HG02798 (cell line): ENCODE results near the gene TSPAN2.

ENCODE experiments used
- ATAC-seq: cut with Tn5 transposase; IDR thresholded peaks from one replicate; pipeline ENCODE4 v1.9.1; 2021; ENCODE audit warnings: mild to moderate bottlenecking; ENCODE audit not compliant: unreplicated experiment, poor library complexity

TSPAN2 gene

GRCh38 chr1:115077984-115078330, 11.3 kb downstream of the TSPAN2 start:
- ATAC-seq, result no peak

DNA sequence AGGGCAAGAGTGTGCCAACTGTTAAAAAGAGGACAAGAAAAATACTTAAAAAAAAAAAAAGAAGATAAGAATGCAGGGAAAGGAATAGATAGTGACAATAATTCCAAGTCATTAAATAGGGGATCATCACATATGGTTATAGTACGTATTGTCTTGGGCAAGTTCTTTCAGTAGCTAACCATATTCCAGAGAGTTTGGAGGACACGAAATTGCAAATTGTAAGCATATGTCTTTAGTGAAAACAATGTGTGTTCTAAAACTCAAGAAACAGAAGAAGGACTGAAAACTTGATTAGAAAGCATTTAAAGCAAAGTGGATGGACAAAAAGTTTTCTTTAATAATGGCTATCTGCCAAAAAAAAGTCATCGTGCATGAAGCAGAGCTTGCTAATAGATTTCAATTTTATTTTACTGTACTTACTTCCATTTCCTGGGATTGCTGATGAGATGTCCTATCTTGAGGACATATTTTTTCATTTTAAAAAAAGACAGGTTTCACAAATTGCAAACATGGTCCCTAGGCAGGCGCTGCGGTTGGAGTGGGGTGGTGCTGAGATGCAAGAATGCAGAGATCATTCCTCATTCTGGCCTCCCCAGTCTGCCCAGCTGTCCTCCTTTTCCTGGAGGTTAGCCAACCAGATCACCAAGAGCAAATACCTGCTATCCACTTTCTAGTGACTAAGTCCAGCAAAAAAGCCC, 11.9 kb downstream of the TSPAN2 start:
- no peak for ATAC-seq

DNA sequence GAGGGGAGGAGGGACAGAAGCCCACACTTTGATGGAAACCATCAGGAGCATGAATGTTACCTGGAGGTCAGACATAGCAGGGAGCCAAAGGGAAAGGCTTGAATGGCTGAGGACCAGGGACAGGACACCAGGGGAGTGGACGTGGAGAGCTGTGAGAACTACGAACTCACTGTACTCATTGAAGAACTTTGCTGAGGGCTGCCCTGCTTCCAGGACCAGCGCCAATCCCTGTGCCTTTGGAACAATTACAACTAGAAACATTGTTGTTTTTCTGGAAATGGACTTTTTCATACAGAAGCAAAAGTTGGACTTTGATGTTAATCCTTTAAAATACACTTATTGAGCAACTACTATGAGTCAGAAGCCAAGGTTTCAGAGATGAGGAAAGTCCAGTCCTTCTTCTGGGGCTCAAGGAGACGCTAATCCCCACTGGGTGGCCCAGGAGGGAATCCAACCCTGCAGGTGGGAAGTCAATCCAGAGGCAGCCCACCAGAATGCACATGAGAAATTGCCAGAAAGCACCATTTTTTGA, 12.9 kb downstream of the TSPAN2 start:
- no peak for ATAC-seq

GRCh38 chr1:115074839-115075534, 14.3 kb downstream of the TSPAN2 start:
- ATAC-seq, result no peak

DNA sequence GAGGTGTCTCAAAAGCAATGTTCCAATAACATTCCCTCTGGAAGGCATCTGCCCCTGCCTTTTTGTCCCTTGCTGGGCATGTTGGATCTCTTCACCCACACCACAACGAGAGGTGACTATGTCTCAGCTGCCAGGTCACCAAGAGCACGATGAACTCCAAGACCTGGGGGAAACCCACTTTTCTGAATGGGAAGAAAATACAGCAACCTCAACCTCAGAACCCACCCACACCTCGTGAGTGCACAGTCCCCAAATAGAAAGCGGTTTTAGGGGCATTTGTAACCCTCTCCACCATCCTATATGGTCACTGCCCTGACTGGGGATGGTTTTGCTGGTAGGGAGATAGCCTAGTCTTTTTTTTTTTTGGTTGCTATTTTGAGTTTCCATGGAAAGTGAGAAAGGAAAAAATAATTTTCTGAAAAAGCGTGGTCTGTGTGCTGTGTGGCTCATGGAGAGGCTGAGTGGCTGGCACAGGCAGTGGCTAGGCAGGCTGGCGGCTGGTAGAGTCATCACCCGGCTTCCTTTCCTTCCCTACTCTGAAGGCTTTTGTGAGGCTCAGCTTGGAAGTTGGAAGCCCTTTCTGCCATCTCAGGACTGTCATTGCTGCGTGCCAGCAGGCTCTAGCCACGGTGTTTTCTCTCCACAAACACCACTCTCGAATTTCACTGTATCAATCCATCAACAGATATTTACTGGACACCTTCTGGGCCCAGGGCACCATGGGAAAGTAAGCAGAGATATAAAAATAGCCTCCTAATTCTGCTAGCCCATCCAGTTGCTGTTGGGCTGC, 15.8 kb downstream of the TSPAN2 start:
- ATAC-seq, result no peak

DNA sequence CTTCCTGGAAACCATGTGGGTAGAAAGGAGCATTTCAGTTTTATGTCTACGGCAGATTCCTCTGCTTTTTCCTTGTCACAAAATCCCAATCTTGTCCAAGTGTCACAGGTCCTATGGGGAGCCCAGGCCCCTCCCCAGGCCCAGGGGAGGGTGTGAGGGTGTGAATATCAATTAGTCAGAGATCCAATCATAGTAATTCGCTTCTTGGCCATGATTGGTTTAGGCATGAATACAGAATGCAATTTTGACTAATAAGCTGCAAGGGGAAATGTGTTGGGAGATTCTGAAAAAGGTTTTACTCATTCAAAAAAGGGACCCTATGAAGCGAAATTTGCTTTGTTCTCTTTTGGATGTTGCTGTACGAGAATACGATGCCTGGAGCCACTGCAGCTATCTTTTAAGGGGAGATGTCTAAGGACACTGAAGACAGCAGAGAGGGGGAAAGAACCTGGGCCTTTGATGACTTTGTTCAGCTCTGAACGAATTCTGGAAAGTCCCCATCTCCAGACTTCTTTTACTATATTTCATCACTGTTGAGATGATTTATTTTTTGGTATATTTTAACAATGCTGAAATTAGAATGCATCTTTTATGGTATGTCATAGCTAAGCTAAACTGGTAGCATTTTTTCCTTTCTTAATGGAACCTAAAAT, 18.2 kb downstream of the TSPAN2 start:
- ATAC-seq, result no peak

- ATAC-seq, result no peak
Observed at GRCh38 chr1:115069659-115070308, 19.5 kb downstream of the TSPAN2 start.

- ATAC-seq, result no peak
Observed at GRCh38 chr1:115068826-115069585, 20.3 kb downstream of the TSPAN2 start.

GRCh38 chr1:115067161-115067859, 22.0 kb downstream of the TSPAN2 start:
- ATAC-seq, result no peak

- ATAC-seq, result no peak
Observed at GRCh38 chr1:115065021-115065420, 24.3 kb downstream of the TSPAN2 start.

GRCh38 chr1:115064461-115064860, 24.8 kb downstream of the TSPAN2 start:
- no peak for ATAC-seq

GRCh38 chr1:115063228-115063901, 25.9 kb downstream of the TSPAN2 start:
- no peak for ATAC-seq

GRCh38 chr1:115062542-115063004, 26.7 kb downstream of the TSPAN2 start:
- peak; percentile 67 for ATAC-seq

DNA sequence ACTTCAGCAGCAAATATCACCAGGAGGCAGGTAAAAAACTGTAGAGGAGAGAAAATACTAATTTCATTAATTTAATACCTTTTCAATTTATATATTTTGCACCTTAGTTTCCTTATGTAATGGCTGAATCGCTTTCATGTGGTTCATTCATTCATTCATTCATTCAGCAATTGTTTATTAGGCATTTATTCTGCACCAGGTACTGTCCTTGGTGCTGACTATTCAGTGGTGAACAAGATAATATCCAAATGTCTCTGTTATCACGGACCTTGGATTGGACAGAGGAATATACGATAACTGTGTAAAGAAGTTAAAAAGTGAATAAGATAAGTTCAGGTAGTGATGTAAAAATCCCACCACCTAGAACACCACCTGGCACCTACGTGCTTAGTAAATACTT, 28.8 kb downstream of the TSPAN2 start:
- no peak for ATAC-seq

DNA sequence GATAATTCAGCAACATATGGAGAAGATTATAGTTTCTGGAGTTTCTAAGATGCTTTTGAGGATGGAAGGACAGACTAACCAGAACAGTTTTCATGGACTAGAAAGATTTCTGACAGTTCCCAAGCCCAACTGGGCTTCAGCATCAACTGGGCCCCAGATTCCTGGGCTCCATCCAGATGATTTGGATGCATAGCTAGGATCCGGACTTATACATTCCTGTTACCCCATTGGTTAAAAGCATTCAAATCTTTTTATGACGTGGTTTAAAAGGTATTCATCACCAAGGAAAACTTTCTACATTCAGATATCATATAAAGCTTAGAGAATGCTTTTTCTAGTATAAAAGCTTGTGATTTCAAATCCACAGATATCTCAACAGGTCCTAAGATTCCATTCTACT, 30.0 kb downstream of the TSPAN2 start:
- no peak for ATAC-seq

DNA sequence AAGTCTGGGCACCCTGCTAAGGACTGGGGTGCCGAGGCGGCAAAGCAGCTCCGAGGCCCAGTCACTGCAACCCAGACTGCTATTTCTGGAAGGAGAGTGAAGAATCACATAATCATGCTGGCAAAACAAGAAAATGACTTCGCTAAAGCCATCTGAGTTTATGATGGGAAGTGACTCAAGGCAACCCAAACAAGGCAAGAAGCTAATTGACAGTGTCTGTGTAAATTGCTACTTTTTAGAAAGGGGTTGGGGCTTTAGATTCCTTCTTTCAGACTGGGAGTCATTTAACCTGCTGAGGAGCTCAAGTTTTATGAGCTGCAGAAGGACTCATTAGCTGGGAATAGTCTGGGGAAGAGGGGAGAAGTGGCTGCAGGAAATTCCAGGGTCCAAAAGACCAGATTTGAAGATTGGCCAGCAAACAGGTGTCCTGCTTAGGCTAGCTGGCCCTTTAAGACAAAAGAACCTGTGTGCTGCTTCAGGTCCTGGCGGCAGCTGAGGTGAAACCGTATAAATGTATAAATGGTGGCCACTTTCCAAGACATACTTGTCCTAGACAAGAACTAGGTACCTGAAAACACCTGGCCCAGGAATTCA, 31.5 kb downstream of the TSPAN2 start:
- no peak for ATAC-seq

DNA sequence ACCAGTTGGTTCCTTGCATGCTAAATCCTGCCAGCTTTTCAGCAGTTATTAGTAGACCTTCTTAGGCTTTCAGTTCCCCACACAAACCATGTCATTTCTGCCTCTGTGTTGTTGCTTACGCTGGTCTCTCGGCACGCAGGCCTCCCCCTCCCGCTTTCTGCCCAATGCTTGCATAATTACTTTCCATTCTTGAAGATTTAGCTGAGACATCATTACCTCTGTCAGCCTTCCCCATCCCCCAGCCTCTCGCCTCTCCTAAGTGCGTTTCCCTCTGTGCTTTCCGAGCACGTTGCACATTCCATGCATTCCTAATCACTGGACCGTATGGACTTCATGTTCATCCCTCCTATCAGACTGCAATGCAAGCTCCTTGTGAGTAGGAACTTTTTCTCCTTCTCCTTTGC, 32.9 kb downstream of the TSPAN2 start:
- no peak for ATAC-seq
